HG02973 (cell line): ENCODE results near the gene CPD.
A peak's percentile ranks its signal among the peaks of the same experiment; 100 is the strongest.
"Not testable (repeated sequence)": the region's sequence is repeated elsewhere in the genome, so short reads cannot be mapped to it uniquely, and the experiment has no call there.

ENCODE experiments used
- ATAC-seq: cut with Tn5 transposase; IDR thresholded peaks from one replicate; pipeline ENCODE4 v1.9.1; 2021; ENCODE audit warnings: moderate library complexity; ENCODE audit not compliant: unreplicated experiment

The CPD gene

DNA sequence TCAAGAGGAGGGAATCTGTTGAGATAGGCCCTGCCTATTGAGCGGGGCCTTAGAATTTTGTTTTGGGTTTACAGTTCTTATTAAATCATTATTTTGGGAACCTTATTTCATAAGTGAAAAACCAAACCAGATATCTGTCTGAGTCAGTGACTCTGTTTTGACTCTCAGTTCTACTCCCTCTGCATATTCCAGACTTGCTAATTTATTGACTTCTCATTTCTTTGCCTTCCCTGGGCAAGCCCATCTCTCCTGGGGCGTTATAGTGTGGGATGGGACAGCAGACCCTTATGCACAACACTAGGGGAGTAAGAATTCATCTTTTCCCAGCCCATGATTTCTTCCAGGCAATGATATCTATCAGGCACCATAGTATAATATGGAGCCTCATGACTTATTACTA, 45.7 kb downstream of the CPD start:
- no peak for ATAC-seq

DNA sequence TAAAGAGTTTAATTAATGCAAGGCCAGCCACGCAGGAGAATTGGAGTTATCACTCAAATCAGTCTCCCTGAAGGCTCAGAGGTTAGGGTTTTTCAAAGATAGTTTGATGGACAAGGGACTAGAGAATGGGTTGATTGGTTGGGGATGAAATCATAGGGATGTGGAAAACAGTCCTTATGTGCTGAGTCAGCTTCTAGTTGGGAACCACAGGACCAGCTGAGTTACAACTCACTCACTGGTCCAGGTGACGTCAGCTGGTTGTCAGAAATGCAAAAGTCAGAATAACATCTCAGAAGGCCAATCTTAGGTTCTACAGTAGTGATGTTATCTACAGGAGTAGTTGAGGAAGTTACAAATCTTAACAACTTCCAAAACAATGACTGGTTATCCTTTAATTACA, 47.6 kb downstream of the CPD start:
- ATAC-seq = no peak

GRCh38 chr17:30427611-30428010, 48.9 kb downstream of the CPD start:
- ATAC-seq = no peak

GRCh38 chr17:30429155-30429554, 50.4 kb downstream of the CPD start:
- ATAC-seq = no peak

DNA sequence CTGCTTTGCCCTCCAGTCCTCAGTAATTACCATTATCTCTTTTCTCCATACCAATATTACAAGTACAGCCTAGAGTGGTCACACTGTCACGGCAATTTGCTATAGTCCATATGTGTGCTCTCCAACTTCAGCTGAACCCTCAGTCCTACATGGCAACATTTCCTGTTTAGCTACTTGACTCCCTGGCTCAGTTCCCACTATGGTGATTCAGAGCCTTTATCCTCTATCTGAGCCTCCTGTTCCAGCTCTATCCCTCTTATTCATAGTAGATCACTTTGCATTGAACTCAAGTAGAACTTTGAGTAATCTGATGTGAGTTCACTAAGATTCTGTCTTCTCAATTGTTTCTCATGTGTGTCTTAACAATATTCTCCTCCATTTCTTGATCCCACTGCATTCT, 54.8 kb downstream of the CPD start:
- no peak for ATAC-seq

- ATAC-seq = no peak
These were observed 58.0 kb downstream of the CPD start for GRCh38 chr17:30436729-30437128.

GRCh38 chr17:30443721-30444120, 65.0 kb downstream of the CPD start:
- no peak for ATAC-seq

GRCh38 chr17:30446640-30447039, 67.9 kb downstream of the CPD start:
- not testable (repeated sequence) for ATAC-seq

DNA sequence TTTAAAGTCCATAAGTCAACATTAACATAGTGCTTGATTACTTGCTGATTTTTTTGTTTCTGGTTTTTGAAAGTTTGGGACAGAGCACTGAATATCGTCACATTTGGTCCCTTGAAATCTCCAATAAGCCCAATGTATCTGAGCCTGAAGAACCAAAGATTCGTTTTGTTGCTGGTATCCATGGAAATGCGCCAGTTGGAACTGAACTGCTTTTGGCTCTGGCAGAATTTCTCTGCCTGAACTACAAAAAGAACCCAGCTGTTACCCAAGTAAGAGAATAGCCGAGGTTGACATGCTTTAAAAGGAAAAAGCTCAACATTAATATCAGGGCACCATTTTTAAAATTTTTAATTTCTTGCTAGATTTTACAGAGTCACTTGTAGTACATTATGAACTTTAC, 70.8 kb downstream of the CPD start:
- no peak for ATAC-seq

DNA sequence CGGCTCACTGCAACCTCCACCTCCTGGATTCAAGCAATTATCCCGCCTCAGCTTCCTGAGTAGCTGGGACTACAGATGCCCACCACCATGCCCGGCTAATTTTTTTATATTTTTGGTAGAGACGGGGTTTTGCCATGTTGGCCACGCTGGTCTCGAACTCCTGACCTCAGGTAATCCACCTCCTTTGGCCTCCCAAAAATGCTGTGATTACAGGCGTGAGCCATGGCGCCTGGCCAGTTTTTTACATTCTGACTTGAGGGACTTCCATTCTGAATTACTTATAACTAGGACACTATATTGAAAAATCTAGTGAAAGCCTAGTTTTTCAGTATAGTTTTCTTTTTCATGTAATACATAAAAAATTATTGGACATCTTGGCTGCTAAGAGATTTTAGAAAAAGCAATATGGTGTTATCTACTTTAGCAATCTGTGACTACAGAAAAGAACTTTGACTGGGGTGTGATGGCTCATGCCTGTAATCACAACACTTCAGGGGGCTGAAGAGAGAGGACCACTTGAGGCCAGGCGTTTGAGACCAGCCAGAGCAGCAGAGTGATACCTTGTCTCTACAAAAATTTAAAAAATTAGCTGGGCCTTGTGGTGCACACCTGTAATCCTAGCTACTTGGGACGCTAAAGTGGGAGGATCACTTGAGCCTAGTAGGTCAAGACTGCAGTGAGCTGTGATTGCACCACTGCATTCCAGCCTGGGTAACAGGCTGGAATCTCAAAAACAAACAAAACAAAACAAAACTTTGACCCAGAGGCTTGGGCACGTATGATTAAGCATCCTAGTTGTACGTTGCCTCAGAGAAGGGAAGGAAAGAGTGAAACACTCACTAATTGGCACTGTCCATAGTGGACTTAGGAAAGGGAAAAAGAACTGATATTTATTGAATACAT, 71.6 kb downstream of the CPD start:
- ATAC-seq = no peak

DNA sequence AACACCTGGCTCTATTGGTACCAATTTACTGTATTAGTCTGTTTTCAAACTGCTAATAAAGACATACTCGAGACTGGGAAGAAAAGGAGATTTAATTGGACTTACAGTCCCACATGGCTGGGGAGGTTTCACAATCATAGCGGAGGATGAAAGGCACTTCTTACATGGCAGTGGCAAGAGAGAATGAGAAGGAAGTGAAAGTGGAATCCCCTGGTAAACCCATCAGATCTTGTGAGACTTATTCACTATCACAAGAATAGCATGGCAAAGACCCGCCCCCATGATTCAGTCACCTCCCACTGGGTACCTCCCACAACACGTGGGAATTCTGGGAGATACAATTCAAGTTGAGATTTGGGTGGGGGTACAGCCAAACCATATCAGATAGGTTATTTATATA, 75.9 kb downstream of the CPD start:
- no peak for ATAC-seq

DNA sequence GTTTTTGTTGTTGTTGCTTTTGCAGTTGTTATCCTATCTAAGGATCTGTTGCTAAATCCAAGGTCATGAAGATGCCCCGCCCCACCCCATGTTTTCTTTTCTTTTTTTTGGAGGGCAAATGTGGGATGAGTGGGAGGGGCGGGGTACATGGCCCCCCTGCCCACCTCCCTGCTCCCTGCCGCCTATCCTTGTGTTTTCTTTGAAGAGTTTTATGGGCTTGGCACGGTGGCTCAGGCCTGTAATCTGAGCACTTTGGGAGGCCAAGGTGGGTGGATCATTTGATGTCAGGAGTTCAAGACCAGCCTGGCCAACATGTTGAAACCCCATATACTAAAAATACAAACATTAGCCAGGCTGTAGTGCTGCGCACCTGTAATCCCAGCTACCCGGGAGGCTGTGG, 79.6 kb downstream of the CPD start:
- ATAC-seq = no peak

GRCh38 chr17:30458797-30459413, 80.2 kb downstream of the CPD start:
- not testable (repeated sequence) for ATAC-seq

DNA sequence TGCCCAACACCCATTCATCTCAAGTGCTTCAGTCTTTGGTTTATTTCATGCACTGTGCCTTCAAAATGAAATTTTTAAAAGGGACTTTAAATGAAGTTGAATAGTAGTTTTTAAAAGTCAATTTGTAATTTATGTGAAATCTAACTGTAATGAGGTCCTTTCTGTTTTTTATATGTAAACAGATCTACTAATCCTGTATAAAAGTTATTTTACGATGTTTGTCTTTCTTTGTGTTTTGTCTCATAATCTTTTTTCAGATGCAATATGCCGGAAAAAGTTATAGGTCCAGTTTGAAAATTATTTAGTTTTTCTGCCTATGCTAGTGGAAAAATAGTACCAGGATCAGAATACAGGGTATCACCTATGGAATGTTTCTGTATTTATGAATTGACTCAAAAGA, 89.7 kb downstream of the CPD start:
- ATAC-seq = no peak

DNA sequence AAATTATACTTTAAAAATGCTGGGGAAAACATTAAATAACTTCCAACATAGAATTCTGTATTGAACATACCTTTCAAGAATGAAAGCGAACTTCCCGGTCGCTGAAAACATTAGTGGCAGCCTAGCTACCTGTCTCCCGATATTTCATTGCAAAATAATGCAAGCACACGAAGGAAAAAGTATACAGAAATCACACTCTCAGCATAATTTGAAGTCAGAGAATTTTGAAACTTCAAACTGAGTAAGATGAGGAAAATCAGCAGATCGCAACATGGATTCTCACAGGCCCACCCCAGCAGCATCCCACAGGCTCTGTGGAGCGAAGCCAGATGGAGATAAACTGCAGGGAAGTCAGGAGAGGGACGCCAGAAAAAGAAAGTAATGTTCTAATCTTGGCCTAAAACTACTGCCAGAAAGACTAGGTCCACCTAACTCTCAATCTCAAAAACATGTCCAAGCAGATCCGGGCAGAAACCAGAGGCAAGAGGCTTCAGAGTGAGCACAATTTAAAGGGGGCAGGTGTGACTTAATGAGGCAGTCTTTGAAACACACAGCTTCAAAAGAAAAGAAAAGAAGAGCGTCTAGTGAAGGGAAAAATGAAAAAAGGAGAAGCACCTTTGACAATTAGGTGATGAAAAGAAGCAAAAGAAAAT, 93.6 kb downstream of the CPD start:
- ATAC-seq = no peak

DNA sequence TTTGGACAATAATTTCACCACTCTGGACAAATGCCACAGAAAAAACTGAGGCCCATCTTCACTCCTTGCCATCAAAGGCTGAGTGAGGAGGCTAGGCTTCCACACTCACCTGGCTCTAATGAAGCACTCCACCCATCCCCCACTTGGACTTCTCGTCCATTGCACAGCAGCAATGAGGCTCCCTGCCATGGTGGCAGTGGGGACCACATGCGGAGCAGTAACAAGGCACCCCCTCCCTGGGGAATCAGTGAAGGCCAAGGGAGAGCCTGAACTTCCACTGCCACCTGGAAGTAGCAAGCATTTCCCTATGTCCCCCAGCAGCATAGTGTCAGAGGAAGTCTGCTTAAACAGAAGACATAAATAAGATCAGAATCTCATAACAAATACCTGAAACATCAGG, 96.5 kb downstream of the CPD start:
- no peak for ATAC-seq

- peak; percentile 17 for ATAC-seq
These were observed 98.0 kb downstream of the CPD start for GRCh38 chr17:30476726-30477082.

DNA sequence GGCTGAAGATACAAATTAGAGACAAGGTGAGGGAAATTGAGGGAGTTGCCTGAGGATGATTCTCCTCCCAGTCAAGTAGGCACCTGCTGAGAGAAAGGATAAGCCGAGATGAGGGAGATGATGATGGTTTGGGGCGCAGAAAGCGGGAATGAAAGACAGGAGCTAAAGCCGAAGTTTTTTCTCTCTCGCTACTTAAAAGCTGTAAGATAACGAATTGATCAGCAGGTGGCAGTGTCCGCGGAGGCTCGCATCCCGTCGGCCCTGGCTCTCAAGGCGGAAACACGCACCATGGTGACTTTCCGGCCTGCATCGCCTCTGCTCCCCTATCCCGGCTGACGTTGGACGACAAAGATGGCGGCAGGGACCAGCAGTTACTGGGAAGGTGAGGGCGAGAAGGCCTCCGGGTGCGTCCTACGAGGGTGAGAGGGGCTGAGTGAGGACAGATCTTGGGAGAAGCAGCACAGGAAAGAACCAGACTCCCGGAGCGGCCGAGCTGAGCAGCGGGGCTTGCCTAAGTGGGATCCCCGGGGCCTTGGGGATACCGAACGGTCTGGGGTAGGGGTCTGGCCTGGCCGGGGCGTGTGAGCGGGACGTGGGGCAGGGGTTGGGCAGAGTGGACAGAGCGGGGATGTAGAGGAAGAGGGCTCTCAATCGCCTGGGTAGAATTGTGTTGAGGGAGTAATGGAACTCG, 98.5 kb downstream of the CPD start, which contains the start of gene GOSR1:
GOSR1 (plus strand) TSS at position 326 of the 691 bp plus-strand sequence; CDS start at position 352, 26 bp downstream.
- ATAC-seq = peak; percentile 84

- peak; percentile 38 for ATAC-seq
These were observed 99.0 kb downstream of the CPD start for GRCh38 chr17:30477774-30478115.

GRCh38 chr17:30482555-30482954, 103.8 kb downstream of the CPD start:
- no peak for ATAC-seq

GRCh38 chr17:30483159-30483558, 104.4 kb downstream of the CPD start:
- no peak for ATAC-seq
